HG02840 (cell line): ENCODE measurements around the gene NLRP5.
"Not testable (repeated sequence)": the region's sequence is repeated elsewhere in the genome, so short reads cannot be mapped to it uniquely, and the experiment has no call there.

Experiments
- ATAC-seq: cut with Tn5 transposase; IDR thresholded peaks from one replicate; pipeline ENCODE4 v1.9.1; 2021; ENCODE audit warnings: mild to moderate bottlenecking, moderate library complexity, moderate number of reproducible peaks; ENCODE audit not compliant: unreplicated experiment, low FRiP score

Gene NLRP5

DNA sequence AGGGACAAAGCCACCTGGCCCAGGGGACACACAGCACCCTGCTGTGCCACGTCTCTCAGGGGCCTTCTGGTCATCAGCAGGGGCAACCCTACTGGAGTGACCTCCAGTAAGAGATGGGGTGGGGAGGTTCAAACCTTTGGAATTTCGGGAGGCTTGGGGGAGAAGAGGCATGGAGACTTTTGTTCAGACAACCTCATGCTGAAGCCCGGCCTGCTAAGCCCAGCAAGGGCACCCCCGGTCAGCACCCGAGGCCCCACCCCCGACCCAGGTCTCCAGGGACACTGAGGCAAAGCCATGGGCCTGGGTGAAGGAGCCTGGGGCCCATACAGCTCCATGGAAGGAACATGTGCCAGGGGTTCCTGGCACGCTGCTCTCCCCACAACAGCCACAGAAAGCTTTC lies 111.2 kb downstream of the NLRP5 start:
- ATAC-seq: no peak

DNA sequence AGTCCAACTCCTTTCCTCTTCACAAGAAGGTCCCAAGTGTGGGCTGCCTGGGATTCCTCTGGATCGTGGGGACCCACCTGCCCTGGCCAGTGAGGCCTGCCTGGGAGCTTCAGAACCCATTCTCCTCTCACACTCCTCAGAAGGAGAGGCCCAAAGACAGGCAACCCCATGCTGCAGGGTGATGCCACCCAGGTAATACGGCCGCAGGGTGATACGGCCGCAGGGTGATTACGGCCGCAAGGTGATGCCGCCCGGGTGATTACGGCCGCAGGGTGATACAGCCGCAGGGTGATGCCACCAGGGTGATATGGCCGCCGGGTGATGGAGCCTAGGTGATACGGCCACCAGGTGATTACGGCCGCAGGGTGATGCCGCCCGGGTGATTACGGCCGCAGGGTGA lies 111.7 kb downstream of the NLRP5 start:
- ATAC-seq: not testable (repeated sequence)

DNA sequence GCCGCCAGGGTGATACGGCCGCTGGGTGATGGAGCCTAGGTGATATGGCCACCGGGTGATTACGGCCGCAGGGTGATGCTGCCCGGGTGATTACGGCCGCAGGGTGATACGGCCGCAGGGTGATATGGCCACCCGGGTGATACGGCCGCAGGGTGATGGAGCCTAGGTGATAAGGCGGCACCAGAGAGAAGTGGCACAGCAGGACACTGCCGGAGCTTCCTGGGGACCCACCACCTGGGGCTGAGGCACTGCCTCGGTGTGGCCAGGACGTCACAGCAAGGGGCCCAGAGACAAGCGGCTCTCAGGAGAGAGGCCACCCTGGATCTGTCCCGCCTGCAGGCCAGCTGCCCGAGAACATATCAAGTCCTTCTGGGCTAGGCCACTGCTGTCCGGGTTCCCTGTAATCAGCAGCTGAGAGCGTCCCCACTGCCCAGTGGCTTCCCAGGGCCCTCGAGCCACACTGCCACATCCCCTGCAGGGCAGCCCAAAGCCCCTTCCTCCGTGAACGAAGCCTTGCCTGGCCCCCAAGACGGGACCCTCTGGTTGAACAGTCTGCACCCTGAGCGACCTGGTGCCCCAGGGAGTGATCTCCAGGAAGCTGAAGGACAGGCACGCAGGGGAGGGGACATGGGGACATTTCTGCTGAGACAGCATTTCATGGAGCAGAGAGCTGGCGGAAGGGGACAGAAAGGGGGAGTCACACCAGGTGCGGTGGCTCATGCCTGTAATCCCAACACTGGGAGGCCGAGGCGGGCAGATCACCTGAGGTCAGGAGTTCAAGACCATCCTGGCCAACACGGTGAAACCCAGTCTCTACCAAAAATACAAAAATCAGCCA lies 112.4 kb downstream of the NLRP5 start:
- no peak for ATAC-seq

DNA sequence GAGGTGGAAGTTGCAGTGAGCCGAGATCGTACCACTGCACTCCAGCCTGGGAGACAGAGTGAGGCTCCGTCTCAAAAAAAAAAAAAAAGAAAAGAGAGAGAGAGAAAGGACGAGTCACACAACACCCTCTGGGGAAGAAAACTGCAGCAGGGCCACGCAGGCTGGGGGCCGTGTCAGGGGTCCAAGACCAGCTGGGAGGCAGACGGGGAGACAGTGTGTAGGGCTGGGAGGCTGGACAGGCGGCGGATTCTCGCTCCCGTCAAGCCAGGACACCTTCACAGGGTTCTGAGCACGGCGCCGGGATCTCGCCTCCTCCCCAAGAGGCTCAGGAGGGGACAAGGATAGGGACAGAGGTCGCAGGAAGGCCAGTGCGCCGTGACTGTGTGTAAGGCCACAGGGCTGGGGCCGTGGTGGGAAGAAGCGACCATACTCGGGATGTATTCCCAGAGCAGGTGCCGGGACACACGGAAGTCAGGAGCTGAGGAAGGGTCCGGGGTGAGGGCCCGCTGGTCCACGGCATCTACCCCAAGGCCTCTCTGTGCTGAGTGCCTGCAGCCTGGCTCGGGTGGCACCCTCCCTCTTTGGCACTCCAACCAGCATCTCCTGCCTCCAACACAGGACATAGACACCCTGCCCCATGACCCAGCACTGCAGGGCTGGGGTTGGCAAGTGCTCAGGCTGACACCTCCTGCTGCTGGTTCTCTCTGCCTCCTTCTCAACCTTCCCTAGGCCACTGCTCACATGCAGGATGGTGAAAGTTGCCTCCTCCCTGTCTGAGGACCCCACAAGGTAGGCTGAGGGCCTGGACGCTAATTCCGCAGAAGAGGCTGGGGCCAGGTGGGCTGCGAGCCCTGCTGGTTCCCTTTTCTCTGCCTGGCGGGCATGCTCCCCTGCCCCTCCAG lies 113.3 kb downstream of the NLRP5 start:
- no peak for ATAC-seq

DNA sequence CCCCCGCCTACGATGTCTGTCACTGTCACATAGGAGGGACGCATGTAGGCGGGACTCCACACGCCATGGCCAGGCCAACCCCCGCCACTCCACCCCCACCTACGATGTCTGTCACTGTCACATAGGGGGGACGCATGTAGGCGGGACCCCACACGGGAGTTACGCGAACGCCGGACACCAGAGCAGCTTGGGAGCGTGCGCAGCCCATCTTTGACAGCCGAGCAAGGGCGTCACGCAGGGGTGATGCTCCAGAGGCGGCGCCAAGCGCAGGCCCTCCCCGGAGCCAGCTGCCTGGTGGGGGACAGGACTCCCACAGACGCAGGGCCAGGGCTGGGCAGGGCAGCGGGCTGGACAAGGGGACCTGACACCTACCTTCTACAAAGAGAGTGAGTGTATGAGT lies 114.5 kb downstream of the NLRP5 start:
- ATAC-seq: no peak

DNA sequence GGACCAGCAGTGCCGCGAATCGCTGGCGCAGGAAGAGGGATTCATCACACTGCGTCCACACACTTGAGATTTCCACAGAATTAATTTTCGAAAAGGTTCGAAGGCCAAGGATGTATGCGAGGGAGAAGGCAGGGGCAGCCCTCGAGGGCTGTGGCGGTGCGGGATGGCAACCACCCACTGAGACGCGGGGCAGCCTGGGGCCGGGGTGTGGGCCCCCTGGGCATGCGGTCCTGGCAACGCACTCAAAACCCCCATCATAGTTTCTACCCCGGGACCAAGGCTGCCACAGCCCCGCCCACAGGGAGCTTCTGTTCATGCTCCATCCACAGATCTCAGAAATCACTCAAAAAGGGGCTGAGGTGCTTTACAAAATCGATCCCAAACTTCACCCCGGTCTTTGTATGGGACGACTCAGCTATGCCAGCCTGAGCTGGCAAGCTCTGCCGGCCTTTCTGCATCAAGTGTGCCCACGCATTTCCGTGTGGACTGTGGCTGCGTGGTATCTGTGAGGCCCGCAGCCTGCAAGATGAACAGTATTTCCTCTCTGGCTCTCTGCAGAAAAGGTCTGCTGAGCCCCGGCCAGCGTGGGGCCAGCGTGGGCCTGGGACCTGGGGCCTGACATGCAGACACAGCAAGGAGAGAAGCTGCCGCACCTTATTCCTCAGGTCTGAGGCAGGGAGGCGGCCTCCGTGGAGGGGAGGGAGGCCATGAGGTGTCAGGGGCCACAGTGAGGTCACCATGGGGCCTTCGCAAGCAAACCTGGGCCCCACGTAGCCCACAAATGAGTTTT lies 115.4 kb downstream of the NLRP5 start:
- ATAC-seq: no peak

DNA sequence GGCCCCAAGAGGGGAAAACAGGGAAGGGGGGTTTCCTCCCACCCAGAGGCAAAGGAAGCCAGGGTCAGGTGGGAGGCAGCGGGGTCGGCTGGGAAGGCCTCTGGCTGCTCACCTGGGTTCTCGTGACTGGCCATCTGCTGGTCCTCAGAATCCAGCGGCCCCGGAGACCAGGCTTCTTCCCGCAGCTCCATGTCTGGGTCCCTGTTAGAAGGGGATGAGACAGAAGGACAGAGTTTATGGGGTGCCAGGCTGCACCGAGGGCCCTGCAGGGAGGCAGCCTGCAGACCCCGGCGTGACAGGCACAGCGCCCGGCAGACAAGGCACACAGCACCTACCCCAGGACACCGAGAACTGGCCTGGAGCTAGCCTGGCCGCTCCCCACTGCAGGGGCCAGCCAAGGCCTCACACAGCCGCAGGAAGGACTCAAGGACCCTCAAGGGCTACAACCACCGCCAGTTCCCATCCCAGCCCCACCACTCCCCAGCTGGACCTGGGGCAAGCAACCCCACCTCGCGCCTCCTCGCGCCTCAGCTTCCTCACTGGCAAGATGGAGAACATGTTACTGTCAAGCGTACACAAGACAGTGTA lies 116.5 kb downstream of the NLRP5 start:
- ATAC-seq: no peak

DNA sequence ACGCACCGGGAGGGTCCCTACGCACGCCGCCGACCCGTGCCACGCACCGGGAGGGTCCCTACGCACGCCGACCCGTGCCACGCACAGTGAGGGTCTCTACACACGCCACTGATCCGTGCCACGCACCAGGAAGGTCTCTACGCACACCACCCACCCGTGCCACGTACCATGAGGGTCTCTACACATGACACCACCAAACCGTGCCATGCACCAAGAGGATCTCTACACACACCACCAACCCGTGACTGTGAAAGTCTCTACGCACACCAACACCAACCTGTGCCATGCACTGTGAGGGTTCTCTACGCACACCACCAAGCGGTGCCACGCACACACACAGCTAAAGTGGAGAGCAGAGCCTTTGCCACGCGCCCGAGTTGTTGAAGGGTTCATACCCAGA lies 117.8 kb downstream of the NLRP5 start:
- no peak for ATAC-seq

DNA sequence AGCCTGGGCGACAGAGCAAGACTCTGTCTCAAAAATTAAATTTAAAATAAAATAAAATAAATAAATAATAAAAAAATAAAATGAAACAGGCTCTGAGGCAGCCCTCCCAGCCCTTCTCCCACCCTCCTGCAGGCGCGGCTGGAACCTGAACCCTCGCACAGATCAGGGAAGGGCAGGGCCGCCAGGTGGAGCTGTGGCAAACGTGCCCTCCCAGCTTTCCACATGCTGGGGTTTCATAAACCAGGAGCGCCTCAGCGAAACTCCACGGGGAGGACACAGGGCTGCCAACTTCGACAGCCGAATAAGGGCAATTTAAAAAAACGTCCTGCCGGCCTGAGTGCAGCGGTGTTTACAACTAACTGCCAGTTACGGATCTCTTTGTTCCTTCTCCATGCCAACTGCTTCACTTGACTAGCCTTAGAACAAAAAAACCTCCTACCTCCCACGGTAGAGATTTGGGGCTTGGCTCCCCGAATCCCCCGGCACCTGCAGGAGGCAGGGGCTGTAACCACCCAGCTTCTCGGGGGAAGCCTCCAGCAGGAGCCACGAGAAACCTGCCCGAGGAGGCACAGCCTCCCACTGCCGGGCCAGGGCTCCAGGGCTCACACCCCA lies 118.6 kb downstream of the NLRP5 start:
- ATAC-seq: no peak

DNA sequence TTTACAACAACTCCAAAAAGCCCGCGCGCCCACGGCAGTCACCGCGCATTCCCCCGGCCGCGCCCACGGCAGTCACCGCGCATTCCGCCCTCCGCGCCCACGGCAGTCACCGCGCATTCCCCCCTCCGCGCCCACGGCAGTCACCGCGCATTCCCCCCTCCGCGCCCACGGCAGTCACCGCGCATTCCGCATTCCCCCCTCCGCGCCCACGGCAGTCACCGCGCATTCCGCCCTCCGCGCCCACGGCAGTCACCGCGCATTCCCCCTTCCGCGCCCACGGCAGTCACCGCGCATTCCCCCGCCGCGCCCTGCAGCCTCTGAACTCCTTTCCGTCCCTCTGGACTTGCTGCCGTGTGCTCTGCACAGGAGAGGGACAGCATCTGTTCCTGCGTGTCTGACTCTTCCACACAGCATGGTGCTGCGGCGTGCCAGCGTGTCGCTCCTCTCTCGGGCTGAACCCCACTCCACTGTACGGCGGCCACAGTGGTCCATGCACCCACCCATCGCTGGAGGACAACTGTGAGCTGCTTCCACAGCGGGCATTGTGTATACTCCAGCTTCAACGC lies 119.3 kb downstream of the NLRP5 start:
- not testable (repeated sequence) for ATAC-seq

DNA sequence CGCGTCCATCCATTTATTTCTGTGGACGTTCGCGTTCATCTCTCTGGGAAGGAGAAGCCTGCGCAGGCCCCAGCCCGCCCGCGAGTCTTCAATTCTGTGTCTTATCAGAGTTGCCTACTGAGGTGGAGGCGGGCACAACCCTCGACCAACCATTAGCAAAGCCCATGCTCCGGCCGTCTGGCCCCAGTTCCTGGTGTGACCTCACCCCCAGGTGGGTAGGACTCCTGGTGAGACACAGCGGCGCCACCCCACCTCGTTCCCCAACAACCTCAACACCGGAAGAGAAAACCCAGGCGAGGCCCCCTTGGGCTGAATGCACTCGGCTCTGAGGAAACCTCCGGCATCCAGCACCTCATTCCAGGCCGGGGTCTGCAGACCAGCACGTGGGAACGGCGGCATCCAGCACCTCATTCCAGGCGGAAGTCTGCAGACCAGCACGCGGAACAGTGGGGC lies 119.8 kb downstream of the NLRP5 start:
- no peak for ATAC-seq

DNA sequence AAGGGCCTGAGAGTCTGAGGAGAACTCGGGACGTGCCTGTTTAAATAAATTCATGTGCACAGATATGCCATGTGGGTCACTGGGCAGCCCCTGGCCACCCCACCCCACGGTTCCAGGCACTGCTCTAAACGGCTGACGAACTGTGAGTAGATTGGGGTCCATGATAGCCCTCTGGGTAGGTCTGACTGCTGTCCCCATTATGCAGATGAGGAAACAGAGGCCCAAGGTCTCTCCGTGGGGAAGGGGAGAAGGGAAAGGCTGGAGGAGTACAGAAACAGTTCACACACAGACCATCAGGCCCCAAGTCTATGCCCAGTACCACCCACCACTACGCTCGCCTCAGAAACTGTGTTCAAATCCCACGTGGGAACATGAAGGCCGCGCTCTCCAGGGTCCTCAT lies 120.4 kb downstream of the NLRP5 start:
- no peak for ATAC-seq

DNA sequence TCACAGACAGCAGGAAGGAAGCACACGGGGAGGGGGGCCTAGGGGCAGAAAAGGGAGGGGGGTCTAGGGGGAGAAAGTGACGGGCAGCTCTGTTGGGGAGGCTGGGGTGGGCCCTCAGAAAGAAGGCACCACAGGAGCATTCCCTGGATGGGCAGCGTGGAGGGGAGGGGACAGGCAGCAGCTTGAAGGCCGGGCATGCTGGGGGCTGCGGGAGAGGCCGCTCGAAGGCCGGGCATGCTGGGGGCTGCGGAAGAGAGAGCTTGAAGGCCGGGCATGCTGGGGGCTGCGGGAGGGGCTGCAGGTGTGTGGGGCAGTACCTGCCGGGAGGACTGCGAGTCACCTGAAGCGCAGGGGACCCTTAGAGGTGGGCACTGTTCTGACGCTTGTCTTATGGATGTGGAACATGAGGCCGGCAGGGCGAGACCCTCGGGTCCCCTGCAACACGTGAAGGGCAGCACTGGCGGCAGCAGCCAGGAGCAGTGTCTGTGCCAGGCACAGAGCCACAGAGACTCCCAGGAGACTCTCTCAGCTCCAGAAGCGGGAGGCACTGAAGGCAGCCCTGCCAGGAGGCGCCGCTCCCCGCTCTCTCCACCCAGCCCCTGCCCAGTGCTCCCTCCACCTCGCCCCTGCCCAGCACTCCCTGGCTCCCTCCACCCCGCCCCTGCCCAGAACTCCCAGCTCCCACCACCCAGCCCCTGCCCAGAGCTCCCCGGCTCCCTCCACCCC lies 121.2 kb downstream of the NLRP5 start:
- no peak for ATAC-seq

DNA sequence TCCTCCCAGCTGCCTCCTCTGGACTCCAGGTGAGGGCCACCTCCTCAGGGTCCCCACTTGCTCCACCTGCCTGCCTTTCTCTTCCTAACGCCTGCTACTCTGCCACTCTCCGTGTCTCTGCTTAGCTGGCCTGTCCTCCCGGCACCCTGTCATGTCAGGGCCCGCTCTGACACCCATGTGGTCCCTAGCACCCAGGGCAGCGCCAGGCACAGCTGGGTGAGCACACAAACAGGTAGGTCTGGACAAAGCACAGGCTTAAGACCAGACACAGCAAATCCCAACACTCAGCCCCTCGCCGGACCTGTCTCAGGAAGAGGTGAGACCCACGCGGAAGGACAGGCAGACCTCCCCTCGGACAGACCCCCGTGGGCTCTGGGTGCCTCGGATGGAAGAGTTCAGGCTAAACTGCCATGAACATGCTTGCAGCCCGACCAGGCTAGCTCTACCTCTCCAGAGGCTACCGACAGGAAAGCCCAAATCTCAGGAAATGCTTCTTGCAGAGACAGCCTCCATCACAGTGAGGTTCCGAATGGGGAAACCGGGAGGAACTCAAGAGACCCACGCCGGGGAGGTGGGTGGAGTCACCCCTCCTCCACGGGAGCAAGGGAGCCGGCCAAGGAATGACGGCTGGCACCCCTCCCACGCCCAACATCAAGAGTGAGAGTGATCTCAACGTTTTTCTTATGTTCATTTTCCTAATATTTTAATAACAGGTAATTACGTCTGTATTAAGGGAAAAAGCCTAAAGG lies 122.0 kb downstream of the NLRP5 start:
- ATAC-seq: no peak

DNA sequence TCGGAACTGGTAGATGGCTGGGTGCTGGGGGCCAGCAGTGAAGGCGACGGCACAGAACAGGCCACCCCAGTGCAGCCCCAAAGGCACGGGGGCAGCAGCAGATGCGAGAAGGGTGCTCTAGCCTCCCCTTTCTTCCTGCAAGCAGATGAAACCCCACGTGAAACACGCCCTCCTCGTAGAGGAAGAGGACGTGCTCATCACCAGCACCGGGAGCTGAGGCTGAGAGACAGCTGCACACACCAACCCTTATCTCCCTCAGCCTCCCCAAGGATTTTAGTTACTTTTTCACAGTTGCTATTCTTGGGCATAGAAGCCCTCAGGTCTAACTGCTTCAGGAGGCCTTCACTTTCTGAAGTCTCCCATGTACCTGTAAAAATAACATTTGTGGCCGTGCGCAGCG lies 122.7 kb downstream of the NLRP5 start:
- no peak for ATAC-seq

DNA sequence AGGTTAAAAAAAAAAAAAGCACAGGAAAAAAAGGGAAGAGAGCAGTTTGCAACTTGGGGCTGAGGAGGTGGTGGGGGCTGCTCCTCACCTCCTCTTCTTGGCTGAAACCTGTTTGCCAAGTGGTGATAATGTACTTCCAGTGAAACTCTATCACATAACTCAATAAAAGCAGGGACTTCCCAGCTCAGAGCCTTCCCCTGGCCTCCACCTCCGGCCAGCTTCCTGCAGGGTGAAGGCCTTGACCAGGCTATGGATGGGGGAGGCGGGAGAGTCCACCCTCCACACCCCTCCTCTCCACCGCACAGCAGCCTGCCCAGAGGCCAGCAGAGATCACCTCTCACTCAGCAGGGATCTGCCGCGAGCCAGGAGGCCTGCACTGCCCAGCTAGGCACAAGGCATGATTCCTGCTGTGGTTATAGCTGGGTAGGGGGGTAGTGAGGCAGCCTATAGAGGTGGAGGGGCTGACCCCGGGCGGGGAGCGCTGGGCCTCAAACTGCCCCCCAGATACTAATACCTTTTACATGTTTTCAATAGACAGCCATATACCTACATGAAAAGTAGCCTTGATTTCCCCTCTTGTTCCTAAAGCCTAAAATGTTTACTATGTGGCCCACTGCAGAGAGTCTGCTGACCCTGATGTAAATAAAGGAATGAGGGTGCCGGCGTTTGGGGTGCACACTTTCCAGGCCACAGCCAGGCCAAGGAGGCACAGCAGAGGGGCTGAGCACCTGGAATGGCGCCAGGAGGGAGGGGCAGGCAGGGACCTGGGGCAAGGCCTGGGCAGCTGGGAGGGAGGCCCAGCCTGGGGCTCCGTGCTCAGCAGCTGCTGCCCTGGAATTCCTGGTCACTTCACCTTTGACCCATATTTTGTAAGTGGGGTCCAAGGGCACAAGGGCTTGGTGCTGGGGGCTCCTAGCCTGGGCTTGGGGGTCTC lies 124.2 kb downstream of the NLRP5 start:
- no peak for ATAC-seq
